ENCODE results near the gene CNTLN.

GRCh38 chr9:17339156-17339555, 204.3 kb downstream of the CNTLN start:
- TF ChIP-seq CTCF (IDR thresholded peaks at IDR 0.05; ENCODE audit: low read length) = no peak
- no peak for TF ChIP-seq EZH2 (IDR thresholded peaks at IDR 0.05; ENCODE audit: borderline replicate concordance, low read length)

Measured in OCI-LY1 (cell line).